ENCODE data around the gene SPDYA. TPM values are rescaled to one million over a fixed set of nuclear protein-coding genes. Genes with fewer than 3 reads are reported as not detected.

Gene SPDYA
- total and polyA plus RNA-seq, 2 of the 13 experiments (the other 11 are each of a cell fraction or from before 2014, with no cell fraction given): 0.32 to 0.75 TPM

DNA sequence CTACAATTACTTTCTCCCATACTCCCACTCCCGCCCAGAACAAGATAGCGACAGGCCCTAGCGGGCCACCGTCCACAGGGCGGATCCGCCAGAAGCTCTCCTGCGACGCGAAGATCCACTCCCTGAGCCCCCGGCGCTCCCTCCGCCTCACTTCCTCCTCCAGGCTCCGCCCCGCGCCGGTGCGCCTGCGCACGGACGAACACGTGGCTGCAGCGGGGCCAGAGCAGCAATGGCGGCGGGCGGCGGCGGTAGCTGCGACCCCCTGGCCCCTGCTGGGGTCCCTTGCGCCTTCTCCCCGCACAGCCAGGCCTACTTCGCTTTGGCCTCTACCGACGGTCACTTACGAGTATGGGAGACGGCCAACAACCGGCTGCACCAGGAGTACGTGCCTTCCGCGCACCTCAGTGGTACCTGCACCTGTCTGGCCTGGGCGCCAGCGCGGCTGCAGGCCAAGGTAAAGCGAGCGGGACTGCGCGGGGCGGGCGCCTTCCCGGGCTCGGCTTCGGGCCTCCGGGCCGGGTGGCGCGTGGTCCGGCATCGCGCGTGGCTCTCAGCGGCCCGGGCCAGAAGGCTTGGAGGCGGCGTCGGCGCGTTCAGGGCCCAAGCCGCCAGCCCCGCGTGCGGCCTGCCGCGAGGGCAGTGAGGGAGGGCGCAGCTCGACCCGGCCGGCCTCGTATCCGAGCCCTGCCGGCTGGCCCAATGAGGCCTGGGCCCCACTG, 84.0 kb downstream of the SPDYA start, which contains the start of gene WDR43 (continued):
- TF ChIP-seq, protein P1, sequence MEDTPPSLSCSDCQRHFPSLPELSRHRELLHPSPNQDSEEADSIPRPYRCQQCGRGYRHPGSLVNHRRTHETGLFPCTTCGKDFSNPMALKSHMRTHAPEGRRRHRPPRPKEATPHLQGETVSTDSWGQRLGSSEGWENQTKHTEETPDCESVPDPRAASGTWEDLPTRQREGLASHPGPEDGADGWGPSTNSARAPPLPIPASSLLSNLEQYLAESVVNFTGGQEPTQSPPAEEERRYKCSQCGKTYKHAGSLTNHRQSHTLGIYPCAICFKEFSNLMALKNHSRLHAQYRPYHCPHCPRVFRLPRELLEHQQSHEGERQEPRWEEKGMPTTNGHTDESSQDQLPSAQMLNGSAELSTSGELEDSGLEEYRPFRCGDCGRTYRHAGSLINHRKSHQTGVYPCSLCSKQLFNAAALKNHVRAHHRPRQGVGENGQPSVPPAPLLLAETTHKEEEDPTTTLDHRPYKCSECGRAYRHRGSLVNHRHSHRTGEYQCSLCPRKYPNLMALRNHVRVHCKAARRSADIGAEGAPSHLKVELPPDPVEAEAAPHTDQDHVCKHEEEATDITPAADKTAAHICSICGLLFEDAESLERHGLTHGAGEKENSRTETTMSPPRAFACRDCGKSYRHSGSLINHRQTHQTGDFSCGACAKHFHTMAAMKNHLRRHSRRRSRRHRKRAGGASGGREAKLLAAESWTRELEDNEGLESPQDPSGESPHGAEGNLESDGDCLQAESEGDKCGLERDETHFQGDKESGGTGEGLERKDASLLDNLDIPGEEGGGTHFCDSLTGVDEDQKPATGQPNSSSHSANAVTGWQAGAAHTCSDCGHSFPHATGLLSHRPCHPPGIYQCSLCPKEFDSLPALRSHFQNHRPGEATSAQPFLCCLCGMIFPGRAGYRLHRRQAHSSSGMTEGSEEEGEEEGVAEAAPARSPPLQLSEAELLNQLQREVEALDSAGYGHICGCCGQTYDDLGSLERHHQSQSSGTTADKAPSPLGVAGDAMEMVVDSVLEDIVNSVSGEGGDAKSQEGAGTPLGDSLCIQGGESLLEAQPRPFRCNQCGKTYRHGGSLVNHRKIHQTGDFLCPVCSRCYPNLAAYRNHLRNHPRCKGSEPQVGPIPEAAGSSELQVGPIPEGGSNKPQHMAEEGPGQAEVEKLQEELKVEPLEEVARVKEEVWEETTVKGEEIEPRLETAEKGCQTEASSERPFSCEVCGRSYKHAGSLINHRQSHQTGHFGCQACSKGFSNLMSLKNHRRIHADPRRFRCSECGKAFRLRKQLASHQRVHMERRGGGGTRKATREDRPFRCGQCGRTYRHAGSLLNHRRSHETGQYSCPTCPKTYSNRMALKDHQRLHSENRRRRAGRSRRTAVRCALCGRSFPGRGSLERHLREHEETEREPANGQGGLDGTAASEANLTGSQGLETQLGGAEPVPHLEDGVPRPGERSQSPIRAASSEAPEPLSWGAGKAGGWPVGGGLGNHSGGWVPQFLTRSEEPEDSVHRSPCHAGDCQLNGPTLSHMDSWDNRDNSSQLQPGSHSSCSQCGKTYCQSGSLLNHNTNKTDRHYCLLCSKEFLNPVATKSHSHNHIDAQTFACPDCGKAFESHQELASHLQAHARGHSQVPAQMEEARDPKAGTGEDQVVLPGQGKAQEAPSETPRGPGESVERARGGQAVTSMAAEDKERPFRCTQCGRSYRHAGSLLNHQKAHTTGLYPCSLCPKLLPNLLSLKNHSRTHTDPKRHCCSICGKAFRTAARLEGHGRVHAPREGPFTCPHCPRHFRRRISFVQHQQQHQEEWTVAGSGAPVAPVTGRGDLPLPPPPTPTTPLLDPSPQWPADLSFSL (CRISPR knock-in tag; IDR thresholded peaks at IDR 0.05): no peak
- TF ChIP-seq ZNF660 (CRISPR knock-in tag; IDR thresholded peaks at IDR 0.05; ENCODE audit: borderline replicate concordance, low read depth): 0 out of 2 replicates have a peak, but pooled peaks have one; percentile 9
- TF ChIP-seq, protein P2, sequence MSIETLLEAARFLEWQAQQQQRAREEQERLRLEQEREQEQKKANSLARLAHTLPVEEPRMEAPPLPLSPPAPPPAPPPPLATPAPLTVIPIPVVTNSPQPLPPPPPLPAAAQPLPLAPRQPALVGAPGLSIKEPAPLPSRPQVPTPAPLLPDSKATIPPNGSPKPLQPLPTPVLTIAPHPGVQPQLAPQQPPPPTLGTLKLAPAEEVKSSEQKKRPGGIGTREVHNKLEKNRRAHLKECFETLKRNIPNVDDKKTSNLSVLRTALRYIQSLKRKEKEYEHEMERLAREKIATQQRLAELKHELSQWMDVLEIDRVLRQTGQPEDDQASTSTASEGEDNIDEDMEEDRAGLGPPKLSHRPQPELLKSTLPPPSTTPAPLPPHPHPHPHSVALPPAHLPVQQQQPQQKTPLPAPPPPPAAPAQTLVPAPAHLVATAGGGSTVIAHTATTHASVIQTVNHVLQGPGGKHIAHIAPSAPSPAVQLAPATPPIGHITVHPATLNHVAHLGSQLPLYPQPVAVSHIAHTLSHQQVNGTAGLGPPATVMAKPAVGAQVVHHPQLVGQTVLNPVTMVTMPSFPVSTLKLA (IDR thresholded peaks at IDR 0.05): peak; percentile 92
- TF ChIP-seq KAT2B (IDR thresholded peaks at IDR 0.05; ENCODE audit: borderline replicate concordance, low read depth, low read length): no peak
- no peak for TF ChIP-seq RFX3 (CRISPR knock-in tag; IDR thresholded peaks at IDR 0.05)
- TF ChIP-seq MAFF (IDR thresholded peaks at IDR 0.05; ENCODE audit: low read depth, low read length): no peak
- TF ChIP-seq TAF15 (IDR thresholded peaks at IDR 0.05; ENCODE audit: low read depth, low read length, poor library complexity, severe bottlenecking): peak; percentile 62
- no peak for TF ChIP-seq ISX (CRISPR knock-in tag; conservative IDR thresholded peaks at IDR 0.05)
- 0 out of 2 replicates have a peak, but pooled peaks have one; percentile 9 for TF ChIP-seq JUN (CRISPR knock-in tag; IDR thresholded peaks at IDR 0.05)
- peak; percentile 80 for TF ChIP-seq RXRA (CRISPR knock-in tag; IDR thresholded peaks at IDR 0.05)
- TF ChIP-seq PITX1 (CRISPR knock-in tag; IDR thresholded peaks at IDR 0.05): peak; percentile 74
- TF ChIP-seq ZNF674 (CRISPR knock-in tag; IDR thresholded peaks at IDR 0.05; ENCODE audit: low read depth): peak; percentile 89
- 0 out of 2 replicates have a peak, but pooled peaks have one; percentile 37 for TF ChIP-seq ZNF292 (CRISPR knock-in tag; IDR thresholded peaks at IDR 0.05; ENCODE audit: borderline replicate concordance, low read depth)
- TF ChIP-seq ZNF501 (CRISPR knock-in tag; IDR thresholded peaks at IDR 0.05): peak; percentile 90
- TF ChIP-seq, protein P3, sequence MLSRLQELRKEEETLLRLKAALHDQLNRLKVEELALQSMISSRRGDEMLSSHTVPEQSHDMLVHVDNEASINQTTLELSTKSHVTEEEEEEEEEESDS (CRISPR knock-in tag; IDR thresholded peaks at IDR 0.05; ENCODE audit: borderline replicate concordance): peak; percentile 78; the same call in 1 of the 2 replicates
- TF ChIP-seq RFXANK (CRISPR knock-in tag; IDR thresholded peaks at IDR 0.05): peak; percentile 83; the same call in 1 of the 2 replicates
- 0 out of 2 replicates have a peak, but pooled peaks have one; percentile 64 for TF ChIP-seq ZNF678 (CRISPR knock-in tag; IDR thresholded peaks at IDR 0.05)
- TF ChIP-seq, protein P4, sequence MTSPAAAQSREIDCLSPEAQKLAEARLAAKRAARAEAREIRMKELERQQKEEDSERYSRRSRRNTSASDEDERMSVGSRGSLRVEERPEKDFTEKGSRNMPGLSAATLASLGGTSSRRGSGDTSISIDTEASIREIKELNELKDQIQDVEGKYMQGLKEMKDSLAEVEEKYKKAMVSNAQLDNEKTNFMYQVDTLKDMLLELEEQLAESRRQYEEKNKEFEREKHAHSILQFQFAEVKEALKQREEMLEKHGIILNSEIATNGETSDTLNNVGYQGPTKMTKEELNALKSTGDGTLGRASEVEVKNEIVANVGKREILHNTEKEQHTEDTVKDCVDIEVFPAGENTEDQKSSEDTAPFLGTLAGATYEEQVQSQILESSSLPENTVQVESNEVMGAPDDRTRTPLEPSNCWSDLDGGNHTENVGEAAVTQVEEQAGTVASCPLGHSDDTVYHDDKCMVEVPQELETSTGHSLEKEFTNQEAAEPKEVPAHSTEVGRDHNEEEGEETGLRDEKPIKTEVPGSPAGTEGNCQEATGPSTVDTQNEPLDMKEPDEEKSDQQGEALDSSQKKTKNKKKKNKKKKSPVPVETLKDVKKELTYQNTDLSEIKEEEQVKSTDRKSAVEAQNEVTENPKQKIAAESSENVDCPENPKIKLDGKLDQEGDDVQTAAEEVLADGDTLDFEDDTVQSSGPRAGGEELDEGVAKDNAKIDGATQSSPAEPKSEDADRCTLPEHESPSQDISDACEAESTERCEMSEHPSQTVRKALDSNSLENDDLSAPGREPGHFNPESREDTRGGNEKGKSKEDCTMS (CRISPR knock-in tag; conservative IDR thresholded peaks at IDR 0.05): peak; percentile 69; the same call in 1 of the 2 replicates
- TF ChIP-seq ZBTB1 (CRISPR knock-in tag; IDR thresholded peaks at IDR 0.05; ENCODE audit: borderline replicate concordance): no peak
- no peak for TF ChIP-seq PLRG1 (conservative IDR thresholded peaks at IDR 0.05)

Data from HepG2 (cell line).